RKO (cell line): ENCODE results near the gene CTNND2.
"Not testable (repeated sequence)": the region's sequence is repeated elsewhere in the genome, so short reads cannot be mapped to it uniquely, and the experiment has no call there.

ENCODE experiments used
- DNase-seq: peaks from one replicate; pipeline ENCODE4 v3.0.0-alpha.2; 2016; ENCODE audit warnings: low spot score

CTNND2 gene

GRCh38 chr5:11075035-11075805 lies 829.0 kb downstream of the CTNND2 start:
- DNase-seq = no peak

- no peak for DNase-seq
These were observed 831.7 kb downstream of the CTNND2 start for GRCh38 chr5:11072568-11072967.

GRCh38 chr5:11072076-11072475 lies 832.2 kb downstream of the CTNND2 start:
- DNase-seq = no peak

GRCh38 chr5:11069041-11069440 lies 835.2 kb downstream of the CTNND2 start:
- no peak for DNase-seq

- DNase-seq = not testable (repeated sequence)
These were observed 838.5 kb downstream of the CTNND2 start for GRCh38 chr5:11065723-11066122.

GRCh38 chr5:11064763-11065450 lies 839.3 kb downstream of the CTNND2 start:
- no peak for DNase-seq

GRCh38 chr5:11062397-11062796 lies 841.8 kb downstream of the CTNND2 start:
- DNase-seq = peak; percentile 12

- DNase-seq = no peak
These were observed 847.7 kb downstream of the CTNND2 start for GRCh38 chr5:11056560-11056959.

- DNase-seq = no peak
These were observed 850.2 kb downstream of the CTNND2 start for GRCh38 chr5:11054014-11054413.

- DNase-seq = no peak
These were observed 851.4 kb downstream of the CTNND2 start for GRCh38 chr5:11052871-11053270.

- peak; percentile 1 for DNase-seq
These were observed 853.5 kb downstream of the CTNND2 start for GRCh38 chr5:11050596-11051304.

- DNase-seq = peak; percentile 32
These were observed 855.5 kb downstream of the CTNND2 start for GRCh38 chr5:11048760-11049159.

GRCh38 chr5:11047625-11048024 lies 856.6 kb downstream of the CTNND2 start:
- DNase-seq = no peak

- no peak for DNase-seq
These were observed 857.2 kb downstream of the CTNND2 start for GRCh38 chr5:11047030-11047429.

- no peak for DNase-seq
These were observed 858.1 kb downstream of the CTNND2 start for GRCh38 chr5:11046160-11046559.

GRCh38 chr5:11045411-11045810 lies 858.8 kb downstream of the CTNND2 start:
- DNase-seq = no peak

GRCh38 chr5:11044581-11044980 lies 859.7 kb downstream of the CTNND2 start:
- no peak for DNase-seq

- no peak for DNase-seq
These were observed 860.4 kb downstream of the CTNND2 start for GRCh38 chr5:11043881-11044280.

- DNase-seq = no peak
These were observed 863.9 kb downstream of the CTNND2 start for GRCh38 chr5:11040345-11040744.

GRCh38 chr5:11038772-11039171 lies 865.5 kb downstream of the CTNND2 start:
- DNase-seq = no peak

GRCh38 chr5:11037941-11038340 lies 866.3 kb downstream of the CTNND2 start:
- DNase-seq = no peak

GRCh38 chr5:11037080-11037479 lies 867.2 kb downstream of the CTNND2 start:
- no peak for DNase-seq

GRCh38 chr5:11030671-11031070 lies 873.6 kb downstream of the CTNND2 start:
- no peak for DNase-seq
